A673 (cell line): ENCODE results near the gene PSMG3.

Source experiments
- EZH2 ChIP-seq: fragments of 200-600 bp; sonication (generic); IDR thresholded peaks from 2 replicates; pipeline ENCODE4 v1.6.1; 2017; ENCODE audit warnings: borderline replicate concordance, low read depth, mild to moderate bottlenecking, mixed read lengths, antibody characterized with exemption, low read length; ENCODE audit not compliant: poor library complexity, severe bottlenecking
- TF ChIP-seq, protein P1 (sequence below): fragments of 300-800, 200-600 bp; sonication (generic); conservative IDR thresholded peaks from 2 replicates; pipeline ENCODE4 v1.5.1; 2017; ENCODE audit warnings: low read depth, mild to moderate bottlenecking, antibody characterized with exemption, low read length, moderate library complexity, mixed read lengths

DNA sequence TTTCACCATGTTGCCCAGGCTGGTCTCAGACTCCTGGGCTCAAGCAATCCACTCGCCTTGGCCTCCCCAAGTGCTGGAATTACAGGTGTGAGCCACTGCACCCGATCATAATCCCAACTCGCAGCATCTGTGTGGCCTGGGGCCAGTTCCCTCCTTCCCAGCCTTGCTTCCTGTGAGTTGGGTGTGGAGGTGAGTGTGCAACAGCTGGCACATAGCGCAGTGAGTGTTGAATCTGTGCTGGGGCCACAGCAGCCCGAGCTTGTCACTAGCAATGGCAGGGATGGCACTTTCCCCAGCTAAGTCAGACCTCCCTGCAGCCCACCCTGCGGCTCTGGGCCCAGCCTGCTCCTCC lies 26.0 kb downstream of the PSMG3 start:
- TF ChIP-seq, protein P1, sequence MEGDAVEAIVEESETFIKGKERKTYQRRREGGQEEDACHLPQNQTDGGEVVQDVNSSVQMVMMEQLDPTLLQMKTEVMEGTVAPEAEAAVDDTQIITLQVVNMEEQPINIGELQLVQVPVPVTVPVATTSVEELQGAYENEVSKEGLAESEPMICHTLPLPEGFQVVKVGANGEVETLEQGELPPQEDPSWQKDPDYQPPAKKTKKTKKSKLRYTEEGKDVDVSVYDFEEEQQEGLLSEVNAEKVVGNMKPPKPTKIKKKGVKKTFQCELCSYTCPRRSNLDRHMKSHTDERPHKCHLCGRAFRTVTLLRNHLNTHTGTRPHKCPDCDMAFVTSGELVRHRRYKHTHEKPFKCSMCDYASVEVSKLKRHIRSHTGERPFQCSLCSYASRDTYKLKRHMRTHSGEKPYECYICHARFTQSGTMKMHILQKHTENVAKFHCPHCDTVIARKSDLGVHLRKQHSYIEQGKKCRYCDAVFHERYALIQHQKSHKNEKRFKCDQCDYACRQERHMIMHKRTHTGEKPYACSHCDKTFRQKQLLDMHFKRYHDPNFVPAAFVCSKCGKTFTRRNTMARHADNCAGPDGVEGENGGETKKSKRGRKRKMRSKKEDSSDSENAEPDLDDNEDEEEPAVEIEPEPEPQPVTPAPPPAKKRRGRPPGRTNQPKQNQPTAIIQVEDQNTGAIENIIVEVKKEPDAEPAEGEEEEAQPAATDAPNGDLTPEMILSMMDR, result no peak
- no peak for TF ChIP-seq EZH2
